SK-N-MC (cell line): ENCODE measurements around the gene CCDC88C.

Experiments used
- EZH2 ChIP-seq: fragments of 200-600 bp; sonication (generic); IDR thresholded peaks from one replicate; pipeline ENCODE4 v1.6.1; 2017; ENCODE audit warnings: antibody characterized with exemption
- FOXP2 ChIP-seq: optimal IDR thresholded peaks from 2 replicates; pipeline ENCODE3; 2011; ENCODE audit warnings: mild to moderate bottlenecking, moderate library complexity; ENCODE audit not compliant: insufficient read depth; ENCODE audit errors: extremely low read length, control extremely low read depth

DNA sequence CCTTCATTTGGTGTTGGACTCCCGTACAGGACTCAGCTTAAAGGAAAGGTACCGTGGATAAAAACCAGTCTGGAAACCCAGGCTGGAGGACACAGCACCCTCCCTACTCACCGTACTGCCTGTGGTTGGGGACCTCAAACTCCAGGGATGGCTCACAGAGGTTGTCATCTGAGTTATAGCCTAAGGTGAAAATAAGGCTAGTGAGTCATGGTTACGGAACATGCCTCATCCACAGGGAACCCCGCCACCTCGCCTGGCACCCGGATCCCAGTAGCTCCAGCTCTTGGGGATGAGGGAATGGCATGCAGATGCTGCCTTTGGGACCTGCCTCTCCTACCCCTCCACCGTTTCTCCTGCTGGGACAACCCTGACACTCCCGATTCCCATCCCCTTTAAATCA, 136.3 kb downstream of the CCDC88C start:
- TF ChIP-seq EZH2 (no peak), FOXP2 (no peak)
